Hepatocyte (in vitro differentiated cells): Measurements from ENCODE around the gene KRT20. TPM values are rescaled to one million over a fixed set of nuclear protein-coding genes. Genes with fewer than 3 reads are reported as not detected.

ENCODE experiments used
- DNase-seq: peaks from one replicate; pipeline ENCODE4 v3.0.0-alpha.2; 2016; ENCODE audit warnings: low spot score
- H2AFZ ChIP-seq: fragments of 200-600 bp; sonication (generic); 2 replicates; pipeline ENCODE4 v1.6.0; 2016; ENCODE audit warnings: antibody characterized with exemption, mild to moderate bottlenecking
- H3K27ac ChIP-seq: fragments of 200-600 bp; sonication (generic); 2 replicates; pipeline ENCODE4 v1.5.1; 2016; ENCODE audit warnings: mild to moderate bottlenecking
- H3K27me3 ChIP-seq: fragments of 200-600 bp; sonication (generic); 2 replicates; pipeline ENCODE4 v1.6.1; 2016
- H3K36me3 ChIP-seq: fragments of 200-600 bp; sonication (generic); replicated peaks from 2 replicates; pipeline ENCODE4 v1.5.1; 2016; ENCODE audit warnings: low read depth; ENCODE audit not compliant: insufficient read depth
- H3K4me1 ChIP-seq: fragments of 200-600 bp; sonication (generic); 2 replicates; pipeline ENCODE4 v1.5.1; 2016; ENCODE audit warnings: mild to moderate bottlenecking, moderate library complexity; ENCODE audit not compliant: insufficient read depth
- H3K4me2 ChIP-seq: fragments of 200-600 bp; sonication (generic); 2 replicates; pipeline ENCODE4 v1.6.0; 2016
- H3K4me3 ChIP-seq: fragments of 200-600 bp; sonication (generic); 2 replicates; pipeline ENCODE4 v1.5.1; 2016; ENCODE audit warnings: mild to moderate bottlenecking
- H3K79me2 ChIP-seq: fragments of 200-600 bp; sonication (generic); 2 replicates; pipeline ENCODE4 v1.6.0; 2017; ENCODE audit warnings: mild to moderate bottlenecking
- H3K9me2 ChIP-seq: fragments of 200-600 bp; sonication (generic); replicated peaks from 2 replicates; pipeline ENCODE4 v1.6.0; 2017; ENCODE audit warnings: mild to moderate bottlenecking; ENCODE audit not compliant: insufficient read depth
- H3K9me3 ChIP-seq: fragments of 200-600 bp; sonication (generic); 2 replicates; pipeline ENCODE4 v1.5.1; 2016; ENCODE audit warnings: low read depth, mild to moderate bottlenecking
- H4K20me1 ChIP-seq: fragments of 200-600 bp; sonication (generic); 2 replicates; pipeline ENCODE4 v1.6.0; 2016; ENCODE audit warnings: mild to moderate bottlenecking; ENCODE audit not compliant: insufficient read depth, poor library complexity, severe bottlenecking
- EZH2 ChIP-seq: fragments of 200-600 bp; sonication (generic); IDR thresholded peaks from 2 replicates; pipeline ENCODE4 v1.6.1; 2016; ENCODE audit warnings: antibody characterized with exemption, mild to moderate bottlenecking, borderline replicate concordance
- EZH2phosphoT487 ChIP-seq: fragments of 200-600 bp; sonication (generic); IDR thresholded peaks from one replicate; pipeline ENCODE4 v1.6.1; 2018; ENCODE audit warnings: antibody characterized with exemption, mild to moderate bottlenecking, low read depth, moderate library complexity; ENCODE audit not compliant: unreplicated experiment, severe bottlenecking
- WGBS: methylation state at CpG from one replicate; pipeline ENCODE4 v1.1.6; 2016; ENCODE audit warnings: low lambda C conversion rate; ENCODE audit errors: missing lambda C conversion rate; 5-methylcytosine and 5-hydroxymethylcytosine counted together
- polyA plus RNA-seq: library from polyadenylated mRNA; unstranded; fragments of >200 nt; fragmentation: Nextera tagmentation; extraction: Ambion mirVana; gene quantifications from 2 replicates; pipeline ENCODE4 v1.2.1, GENCODE V29; 2016
- total RNA-seq: library from RNA; depleted of rRNA; stranded (reverse); fragments of >200 nt; gene quantifications from 2 replicates; pipeline ENCODE4 v1.2.3, GENCODE V29; 2014
- TF ChIP-seq, protein P1 (sequence below): fragments of 200-600 bp; sonication (generic); IDR thresholded peaks from 2 replicates; pipeline ENCODE4 v1.5.1; 2016; ENCODE audit warnings: antibody characterized with exemption, mild to moderate bottlenecking; ENCODE audit not compliant: poor library complexity

KRT20 gene
- total and polyA plus RNA-seq, 2 experiments from 2014 or later = 1.5 to 3.4 TPM

GRCh38 chr17:40857535-40857934 lies 27.5 kb downstream of the KRT20 start:
- H3K27ac ChIP-seq = peak overlapping the region; percentile 24
- H3K36me3 ChIP-seq = no peaks in the 10 kb centered on the region
- H2AFZ ChIP-seq = no peak overlapping the region
- H3K4me1 ChIP-seq = peaks cover 22% of the 10 kb centered on the region
- no peaks in the 10 kb centered on the region for H3K79me2 ChIP-seq
- H4K20me1 ChIP-seq = no peaks in the 10 kb centered on the region
- WGBS = 65% methylated on average over 5 of the region's 5 CpGs
- no peak for DNase-seq
- H3K4me3 ChIP-seq = no peak overlapping the region
- no peak overlapping the region for H3K4me2 ChIP-seq
- H3K27me3 ChIP-seq = no peaks in the 10 kb centered on the region
- TF ChIP-seq EZH2 (no peak), EZH2phosphoT487 (no peak)
- TF ChIP-seq, protein P1, sequence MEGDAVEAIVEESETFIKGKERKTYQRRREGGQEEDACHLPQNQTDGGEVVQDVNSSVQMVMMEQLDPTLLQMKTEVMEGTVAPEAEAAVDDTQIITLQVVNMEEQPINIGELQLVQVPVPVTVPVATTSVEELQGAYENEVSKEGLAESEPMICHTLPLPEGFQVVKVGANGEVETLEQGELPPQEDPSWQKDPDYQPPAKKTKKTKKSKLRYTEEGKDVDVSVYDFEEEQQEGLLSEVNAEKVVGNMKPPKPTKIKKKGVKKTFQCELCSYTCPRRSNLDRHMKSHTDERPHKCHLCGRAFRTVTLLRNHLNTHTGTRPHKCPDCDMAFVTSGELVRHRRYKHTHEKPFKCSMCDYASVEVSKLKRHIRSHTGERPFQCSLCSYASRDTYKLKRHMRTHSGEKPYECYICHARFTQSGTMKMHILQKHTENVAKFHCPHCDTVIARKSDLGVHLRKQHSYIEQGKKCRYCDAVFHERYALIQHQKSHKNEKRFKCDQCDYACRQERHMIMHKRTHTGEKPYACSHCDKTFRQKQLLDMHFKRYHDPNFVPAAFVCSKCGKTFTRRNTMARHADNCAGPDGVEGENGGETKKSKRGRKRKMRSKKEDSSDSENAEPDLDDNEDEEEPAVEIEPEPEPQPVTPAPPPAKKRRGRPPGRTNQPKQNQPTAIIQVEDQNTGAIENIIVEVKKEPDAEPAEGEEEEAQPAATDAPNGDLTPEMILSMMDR = no peak
- no peaks in the 10 kb centered on the region for H3K9me3 ChIP-seq
- no peaks in the 10 kb centered on the region for H3K9me2 ChIP-seq

DNA sequence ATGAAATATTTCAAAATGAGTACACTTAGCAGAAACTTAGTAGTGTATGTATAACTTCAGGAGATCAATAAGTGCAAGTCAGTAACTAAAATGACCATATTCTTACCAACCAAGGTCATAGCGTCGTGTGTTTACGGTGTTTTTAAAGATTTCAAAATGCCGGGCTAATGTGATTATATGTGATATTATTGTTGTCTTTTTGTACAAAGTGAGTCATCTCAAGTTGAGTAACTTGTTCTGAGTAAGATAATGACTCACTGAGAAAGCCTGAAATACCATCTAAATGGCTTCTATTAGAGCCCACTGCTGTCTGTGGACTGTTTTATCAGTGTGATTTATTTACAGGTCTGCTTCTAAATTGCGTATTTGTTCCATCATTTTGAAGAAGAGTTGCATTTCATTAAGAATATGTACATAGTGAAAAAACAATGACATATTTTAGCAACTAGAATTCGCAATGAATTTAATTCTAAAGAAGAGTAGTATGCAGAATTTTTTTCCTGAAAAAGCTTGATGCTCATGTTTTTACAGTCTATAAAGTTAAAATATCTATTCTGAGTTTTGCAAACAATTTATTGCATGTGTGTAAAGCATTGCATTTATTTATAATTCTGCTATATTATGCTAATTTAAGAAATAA lies 30.7 kb downstream of the KRT20 start:
- Histone ChIP-seq H3K9me2 (no peaks in the 10 kb centered on the region), H3K79me2 (no peaks in the 10 kb centered on the region), H3K4me3 (no peak overlapping the region), H3K36me3 (no peaks in the 10 kb centered on the region), H3K27me3 (no peaks in the 10 kb centered on the region), H3K9me3 (no peaks in the 10 kb centered on the region), H3K4me1 (peaks cover 18% of the 10 kb centered on the region), H2AFZ (no peak overlapping the region), H3K27ac (peak overlapping the region; percentile 54), H3K4me2 (no peak overlapping the region), H4K20me1 (no peaks in the 10 kb centered on the region)
- peak; percentile 64 for DNase-seq
- 30% methylated on average over 6 of the region's 6 CpGs for WGBS
- no peak for TF ChIP-seq EZH2phosphoT487
- TF ChIP-seq, protein P1 = no peak
- TF ChIP-seq EZH2 = no peak

DNA sequence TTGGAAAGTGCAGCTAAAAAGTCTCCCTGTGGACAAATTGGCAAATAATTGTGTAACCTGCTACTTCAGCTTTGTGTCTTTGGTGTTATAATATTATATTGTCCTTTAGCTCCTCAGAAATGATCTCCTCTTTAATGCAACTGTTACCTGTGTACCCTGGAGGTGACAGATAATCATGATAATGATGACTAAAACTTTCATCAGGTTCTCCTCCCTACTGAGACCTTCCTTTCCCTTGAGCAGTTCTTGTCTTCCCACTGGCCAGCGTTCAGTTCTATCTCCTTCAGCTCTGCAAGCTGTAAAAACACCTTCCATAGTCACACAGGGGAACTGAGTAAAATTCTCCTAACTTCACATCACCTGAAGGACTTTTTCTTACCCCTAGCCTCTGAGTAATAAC lies 32.7 kb downstream of the KRT20 start:
- no peaks in the 10 kb centered on the region for H3K27me3 ChIP-seq
- peaks cover 14% of the 10 kb centered on the region for H3K4me1 ChIP-seq
- H3K9me3 ChIP-seq = no peaks in the 10 kb centered on the region
- H3K36me3 ChIP-seq = no peaks in the 10 kb centered on the region
- no peak for TF ChIP-seq EZH2
- TF ChIP-seq, protein P1 = no peak
- no peak for TF ChIP-seq EZH2phosphoT487
- no peak for DNase-seq
- no peaks in the 10 kb centered on the region for H3K9me2 ChIP-seq
- no peaks in the 10 kb centered on the region for H4K20me1 ChIP-seq
- H2AFZ ChIP-seq = no peak overlapping the region
- no peak overlapping the region for H3K4me2 ChIP-seq
- no peaks in the 10 kb centered on the region for H3K79me2 ChIP-seq
- WGBS = 62% methylated on average over 1 of the region's 1 CpG
- no peak overlapping the region for H3K27ac ChIP-seq
- no peak overlapping the region for H3K4me3 ChIP-seq
